A549 (cell line): ENCODE results near the gene CEACAM1. TPM values are rescaled to one million over a fixed set of nuclear protein-coding genes. Genes with fewer than 3 reads are reported as not detected.

Experiments used
- ATAC-seq, 2 experiments: fragments of 200-7000 bp in 1 of 2; fragments of >200 bp in 1 of 2; cut with Nextera tagmentation in 1 of 2; cut with Tn5 transposase in 1 of 2; 3 replicates each; pipeline versions ENCODE4 v1.8.0 to v1.9.1; 2018 to 2020; ENCODE audit warnings: mild to moderate bottlenecking in 1 of 2, moderate library complexity in 1 of 2
- CTCF ChIA-PET: fragments of 300-600 bp; sonication (Branson Sonifier 250); formaldehyde crosslinking; extraction: SDS; loops from one replicate; lab custom pipeline; 2021; ENCODE audit warnings: antibody characterized with exemption, inconsistent platforms; lab: Yijun Ruan, JAX
- POLR2A ChIA-PET: fragments of 350-600 bp; formaldehyde crosslinking; extraction: SDS; loops from one replicate; lab custom pipeline; 2021; ENCODE audit warnings: antibody characterized with exemption, inconsistent platforms; lab: Yijun Ruan, JAX
- DNase-seq, 2 experiments: peaks; one replicate each; pipeline versions ENCODE4 v3.0.0 to v3.0.0-alpha.2; 2011 to 2016; ENCODE audit warnings: low read depth in 1 of 2, low spot score in 1 of 2
- FAIRE-seq: peaks from 2 replicates; lab custom pipeline; 2011; peaks lifted over from hg19 to GRCh38; lab: Jason Lieb, UNC
- H3K27ac ChIP-seq, 2 experiments: fragments of >200 bp; sonication (Bioruptor Twin); formaldehyde crosslinking; 3 replicates each; pipeline ENCODE4 v1.5.1; 2016 to 2017
- H3K4me1 ChIP-seq: fragments of >200 bp; sonication (Bioruptor Twin); formaldehyde crosslinking; 3 replicates; pipeline ENCODE4 v1.6.1; 2016
- H3K4me2 ChIP-seq: fragments of >200 bp; sonication (Bioruptor Twin); formaldehyde crosslinking; 3 replicates; pipeline ENCODE4 v1.6.1; 2016
- H3K4me3 ChIP-seq: fragments of >200 bp; sonication (Bioruptor Twin); formaldehyde crosslinking; 3 replicates; pipeline ENCODE4 v1.5.1; 2016
- H3K9me3 ChIP-seq: fragments of >200 bp; sonication (Bioruptor Twin); formaldehyde crosslinking; 3 replicates; pipeline ENCODE4 v1.6.1; 2016
- BHLHE40 ChIP-seq: IDR thresholded peaks from 2 replicates; pipeline ENCODE4 v1.6.1; 2012; ENCODE audit warnings: low read depth, low read length, inconsistent platforms
- CHD4 ChIP-seq: fragments of 200-600 bp; sonication (generic); IDR thresholded peaks from 2 replicates; pipeline ENCODE4 v1.6.1; 2016; ENCODE audit warnings: antibody characterized with exemption, mild to moderate bottlenecking, borderline replicate concordance
- EHMT2 ChIP-seq: fragments of 200-600 bp; sonication (generic); IDR thresholded peaks from 2 replicates; pipeline ENCODE4 v1.6.1; 2016; ENCODE audit warnings: antibody characterized with exemption, low read depth, mild to moderate bottlenecking, moderate library complexity
- ESRRA ChIP-seq: fragments of 150-350 bp; IDR thresholded peaks from 2 replicates; pipeline ENCODE4 v1.6.1; 2014; ENCODE audit warnings: mild to moderate bottlenecking, low read length, borderline replicate concordance
- FOSB ChIP-seq: fragments of 250-450 bp; sonication (Bioruptor Pico); IDR thresholded peaks from 2 replicates; pipeline ENCODE4 v1.5.0; 2020; ENCODE audit warnings: mild to moderate bottlenecking, moderate library complexity
- HEYL ChIP-seq: fragments of 250-450 bp; sonication (Bioruptor Pico); IDR thresholded peaks from 2 replicates; pipeline ENCODE4 v1.8.0; 2021; ENCODE audit warnings: mild to moderate bottlenecking, moderate library complexity
- JUN ChIP-seq, 2 experiments: fragments of >200 bp; sonication (Bioruptor Twin); formaldehyde crosslinking; IDR thresholded peaks; 2 replicates in 1 of 2; 3 replicates in 1 of 2; pipeline ENCODE4 v1.6.1; 2016 to 2017
- MYC ChIP-seq: IDR thresholded peaks from 2 replicates; pipeline ENCODE4 v1.6.1; 2012; ENCODE audit warnings: mild to moderate bottlenecking, inconsistent platforms, low read length, improper control_type of control experiment, borderline replicate concordance
- POLR2A ChIP-seq: IDR thresholded peaks from 2 replicates; pipeline ENCODE4 v1.6.1; 2012; ENCODE audit warnings: mild to moderate bottlenecking, low read length
- POLR2AphosphoS2 ChIP-seq: conservative IDR thresholded peaks from 2 replicates; pipeline ENCODE4 v1.6.1; 2012; ENCODE audit warnings: low read length, improper control_type of control experiment, inconsistent platforms
- RARB ChIP-seq: fragments of 250-450 bp; sonication (Bioruptor Pico); IDR thresholded peaks from 2 replicates; pipeline ENCODE4 v1.8.0; 2021; ENCODE audit warnings: mild to moderate bottlenecking, moderate library complexity
- RCOR1 ChIP-seq: fragments of 150-350 bp; IDR thresholded peaks from 2 replicates; pipeline ENCODE4 v1.6.1; 2014; ENCODE audit warnings: antibody characterized with exemption, low read length, low read depth
- RFX5 ChIP-seq: fragments of 450-650 bp; IDR thresholded peaks from 2 replicates; pipeline ENCODE4 v1.7.1; 2014; ENCODE audit warnings: antibody characterized with exemption, mild to moderate bottlenecking, moderate library complexity
- SMC3 ChIP-seq: fragments of >200 bp; sonication (Bioruptor Twin); formaldehyde crosslinking; IDR thresholded peaks from 3 replicates; pipeline ENCODE4 v1.6.1; 2018; ENCODE audit warnings: inconsistent platforms
- TP53 ChIP-seq: fragments of 250-450 bp; sonication (Bioruptor Pico); IDR thresholded peaks from 2 replicates; pipeline ENCODE4 v1.5.0; 2021; ENCODE audit warnings: mild to moderate bottlenecking, moderate library complexity
- ZC3H11A ChIP-seq: fragments of 450-650 bp; IDR thresholded peaks from 2 replicates; pipeline ENCODE4 v1.6.1; 2014; ENCODE audit warnings: antibody characterized with exemption, mild to moderate bottlenecking
- ZFP36 ChIP-seq: fragments of 450-650 bp; IDR thresholded peaks from 2 replicates; pipeline ENCODE4 v1.6.1; 2014; ENCODE audit warnings: borderline replicate concordance; ENCODE audit not compliant: partially characterized antibody
- ZNF302 ChIP-seq: fragments of 250-450 bp; sonication (Bioruptor Pico); IDR thresholded peaks from 2 replicates; pipeline ENCODE4 v1.9.0; 2021; ENCODE audit warnings: inconsistent platforms, mild to moderate bottlenecking, moderate library complexity
- ZSCAN20 ChIP-seq: fragments of 250-450 bp; sonication (Bioruptor Pico); IDR thresholded peaks from 2 replicates; pipeline ENCODE4 v1.8.0; 2022; ENCODE audit warnings: mild to moderate bottlenecking, moderate library complexity
- WGBS: methylation state at CpG from one replicate; pipeline ENCODE4 v1.1.6; 2017; ENCODE audit errors: missing lambda C conversion rate; 5-methylcytosine and 5-hydroxymethylcytosine counted together
- polyA minus RNA-seq: library from RNA; depleted of rRNA, polyadenylated mRNA; stranded (reverse); fragments of >200 nt; gene quantifications from 2 replicates; pipeline ENCODE4 v1.2.3, GENCODE V29; 2011; rRNA and poly(A)+ RNA removed
- polyA plus RNA-seq, 4 experiments: library from polyadenylated mRNA; depleted of rRNA in 3 of 4; stranded (reverse); fragments of >200 nt; fragmentation: RNase III in 1 of 4; extraction: RNeasy Plus Mini Kit Qiagen cat#74134 plus additional on column Dnase treatment in 1 of 4; gene quantifications; 2 replicates in 3 of 4; 3 replicates in 1 of 4; pipeline ENCODE4 v1.2.3, GENCODE V29; 2011 to 2017
- TF ChIP-seq, protein P1 (sequence below): fragments of 450-650 bp; IDR thresholded peaks from 2 replicates; pipeline ENCODE4 v1.6.1; 2014; ENCODE audit warnings: antibody characterized with exemption
- TF ChIP-seq, protein P2 (sequence below): IDR thresholded peaks from 2 replicates; pipeline ENCODE4 v1.6.1; 2012
- TF ChIP-seq, protein P3 (sequence below): fragments of 200-600 bp; sonication (generic); IDR thresholded peaks from 2 replicates; pipeline ENCODE4 v1.6.1; 2016; ENCODE audit warnings: antibody characterized with exemption, mild to moderate bottlenecking, moderate library complexity
- TF ChIP-seq, protein P4 (sequence below): fragments of >200 bp; sonication (Bioruptor Twin); formaldehyde crosslinking; IDR thresholded peaks from 3 replicates; pipeline ENCODE4 v1.6.1; 2016

CEACAM1 gene
- polyA plus RNA-seq (2011; rRNA removed) = 8.9 and 10.1 TPM in 2 replicates
- 0.54 and 0.87 TPM in 2 replicates for polyA plus RNA-seq (2012; cell fraction: cytosol; rRNA removed)
- polyA plus RNA-seq (2012; cell fraction: nucleus; rRNA removed) = 0.91 TPM in 2 replicates
- polyA plus RNA-seq (2017; fragmentation: RNase III; extraction: RNeasy Plus Mini Kit Qiagen cat#74134 plus additional on column Dnase treatment) = 0.43 to 0.88 TPM (median 0.52 TPM) in 3 replicates
- polyA minus RNA-seq = 5.6 and 6.7 TPM in 2 replicates

DNA sequence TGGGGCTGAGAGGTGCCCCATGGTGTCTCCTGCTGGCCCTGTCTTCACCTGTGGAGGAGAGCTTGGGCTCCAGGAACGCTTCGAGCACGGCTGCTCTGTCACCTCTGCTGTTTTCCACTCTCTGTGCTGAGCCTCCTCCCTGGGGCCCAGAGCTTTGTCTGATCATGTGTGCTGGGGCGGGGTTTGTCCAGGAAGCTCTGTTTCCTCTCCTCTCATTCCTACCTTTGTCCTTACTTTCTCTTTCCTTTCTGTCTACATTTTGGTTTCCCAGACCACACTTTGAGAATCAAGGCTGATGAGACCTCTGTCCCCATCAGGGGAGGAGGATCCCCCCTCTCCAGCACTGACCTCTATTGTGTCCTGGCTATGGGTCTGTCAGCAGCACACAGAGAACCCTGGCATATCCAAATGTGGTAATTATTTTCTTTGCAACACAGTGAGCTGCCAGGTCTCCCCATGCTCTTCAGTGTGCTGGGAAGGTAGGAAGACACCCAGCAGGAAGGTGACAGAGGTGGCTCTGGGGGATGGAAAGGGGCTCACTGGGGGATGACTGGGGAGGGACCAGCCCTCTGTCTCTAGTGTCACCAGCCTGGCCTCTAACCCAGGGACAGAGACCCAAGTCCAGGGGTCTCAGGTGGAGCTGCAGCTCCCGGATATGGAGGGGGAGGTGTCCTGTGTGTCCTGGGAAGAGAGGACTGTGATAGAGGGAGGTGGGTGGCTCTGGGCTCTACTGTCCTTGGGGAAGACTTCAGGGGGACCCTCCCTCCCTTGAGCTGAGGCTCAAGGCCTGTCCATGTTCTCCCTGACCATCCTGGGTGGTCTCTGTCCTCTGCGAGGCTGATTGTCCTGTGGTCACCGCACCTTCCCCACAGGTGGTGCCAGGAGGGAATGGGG, at the start of gene CEACAM1:
Gene CEACAM1, minus strand, starts transcription at position 128 of the 894 bp plus-strand sequence. Its CDS starts 107 bp downstream, at position 21.
- ATAC-seq (peak; percentile 32 to 35; a peak in 4 of 6 replicates), DNase-seq (no peak), FAIRE-seq (no peak)
- WGBS = 71% methylated on average over 7 of the region's 7 CpGs
- Histone ChIP-seq H3K4me3 (no peak within 1 kb of the TSS), H3K4me1 (peaks cover 12% of the 10 kb centered on the region), H3K9me3 (no peaks in the 10 kb centered on the region), H3K27ac (peak within 1 kb of the TSS; percentile 60 to 63), H3K4me2 (peak within 1 kb of the TSS; percentile 25)
- CTCF ChIA-PET = interaction anchor here (0.5 to 17.8 kb wide), 35 partner anchors 10 to 174 kb away, joined by 3 to 352 read pairs (median 6); partner anchors contain the start of genes CEACAM8 and CXCL17
- TF ChIP-seq POLR2A = no peak
- TF ChIP-seq EHMT2 = no peak
- no peak for TF ChIP-seq ESRRA
- TF ChIP-seq SMC3 = no peak
- TF ChIP-seq ZNF302 = no peak
- TF ChIP-seq, protein P1, sequence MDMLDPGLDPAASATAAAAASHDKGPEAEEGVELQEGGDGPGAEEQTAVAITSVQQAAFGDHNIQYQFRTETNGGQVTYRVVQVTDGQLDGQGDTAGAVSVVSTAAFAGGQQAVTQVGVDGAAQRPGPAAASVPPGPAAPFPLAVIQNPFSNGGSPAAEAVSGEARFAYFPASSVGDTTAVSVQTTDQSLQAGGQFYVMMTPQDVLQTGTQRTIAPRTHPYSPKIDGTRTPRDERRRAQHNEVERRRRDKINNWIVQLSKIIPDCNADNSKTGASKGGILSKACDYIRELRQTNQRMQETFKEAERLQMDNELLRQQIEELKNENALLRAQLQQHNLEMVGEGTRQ = peak; percentile 2; the same call in 1 of the 2 replicates
- TF ChIP-seq ZSCAN20 (CRISPR knock-in tag) = no peak
- POLR2A ChIA-PET = interaction anchor here (0.9 kb wide), 1 partner anchor 142 kb away, joined by 3 read pairs; no protein-coding TSS in a partner anchor

DNA sequence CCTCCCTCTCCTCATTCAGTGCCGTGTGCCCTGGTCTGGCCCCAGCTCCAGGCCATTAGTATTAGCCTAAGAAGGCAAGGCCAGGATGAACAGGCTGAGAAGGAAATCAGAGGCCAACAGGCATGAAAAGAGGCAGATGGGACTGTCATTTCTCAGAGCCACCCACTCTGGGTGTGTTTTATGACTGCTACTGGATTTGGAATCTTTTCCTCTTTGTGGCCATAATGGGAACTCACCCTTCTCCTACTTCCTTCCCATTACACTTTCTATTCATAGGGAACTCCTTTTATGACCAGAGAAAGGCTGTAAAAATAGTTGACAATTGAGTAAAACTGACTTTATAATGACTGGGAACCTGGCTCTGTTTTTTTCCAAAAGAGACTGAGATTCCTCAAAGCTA, 48.7 kb upstream of the CEACAM1 start:
- no peak for TF ChIP-seq FOSB (CRISPR knock-in tag)
- no peak for TF ChIP-seq EHMT2
- Histone ChIP-seq H3K4me3 (no peak overlapping the region), H3K4me1 (no peaks in the 10 kb centered on the region), H3K27ac (no peak overlapping the region), H3K9me3 (no peaks in the 10 kb centered on the region), H3K4me2 (no peak overlapping the region)
- POLR2A ChIA-PET = no interaction called here
- no peak for DNase-seq
- CTCF ChIA-PET = interaction anchor here (0.6 to 5.8 kb wide), 5 partner anchors 10 to 1592 kb away, joined by 3 to 35 read pairs (median 8); no protein-coding TSS in a partner anchor
- ATAC-seq = no peak; a peak in 1 of 6 replicates
- 44% methylated on average over 1 of the region's 1 CpG for WGBS
- FAIRE-seq = no peak

DNA sequence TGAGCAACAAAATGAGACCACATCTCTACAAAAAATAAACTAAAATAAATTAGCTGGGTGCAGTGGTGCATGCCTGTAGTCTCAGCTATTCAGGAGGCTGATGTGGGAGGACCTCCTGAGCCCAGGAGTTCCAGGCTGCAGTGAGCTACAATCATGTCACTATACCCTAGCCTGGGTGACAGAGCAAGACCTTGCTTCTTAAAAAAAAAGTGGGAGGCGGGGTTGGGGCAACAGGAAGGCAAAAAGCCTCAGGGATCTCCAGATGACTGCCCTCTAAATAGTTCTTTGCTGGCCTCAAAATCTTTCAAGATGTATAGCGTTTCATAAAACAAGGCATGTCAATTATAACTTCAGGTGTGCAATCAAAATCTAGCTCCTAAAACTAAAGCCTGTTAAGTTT, 48.0 kb upstream of the CEACAM1 start:
- H3K4me1 ChIP-seq = no peaks in the 10 kb centered on the region
- POLR2A ChIA-PET = no interaction called here
- no peak for FAIRE-seq
- no peak overlapping the region for H3K4me3 ChIP-seq
- H3K27ac ChIP-seq = no peak overlapping the region
- no peak for ATAC-seq
- WGBS = 18% methylated on average over 2 of the region's 2 CpGs
- CTCF ChIA-PET = interaction anchor here (0.9 to 5.8 kb wide), 7 partner anchors 9 to 137 kb away, joined by 3 to 35 read pairs (median 5); no protein-coding TSS in a partner anchor
- no peak for TF ChIP-seq ZFP36
- TF ChIP-seq, protein P2, sequence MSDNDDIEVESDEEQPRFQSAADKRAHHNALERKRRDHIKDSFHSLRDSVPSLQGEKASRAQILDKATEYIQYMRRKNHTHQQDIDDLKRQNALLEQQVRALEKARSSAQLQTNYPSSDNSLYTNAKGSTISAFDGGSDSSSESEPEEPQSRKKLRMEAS = no peak
- TF ChIP-seq TP53 = no peak
- TF ChIP-seq POLR2AphosphoS2 = no peak
- TF ChIP-seq ZC3H11A = no peak
- TF ChIP-seq POLR2A = no peak
- TF ChIP-seq RCOR1 = no peak
- TF ChIP-seq ESRRA = no peak
- TF ChIP-seq MYC = no peak
- no peak for TF ChIP-seq RFX5
- TF ChIP-seq CHD4 = no peak
- TF ChIP-seq, protein P3, sequence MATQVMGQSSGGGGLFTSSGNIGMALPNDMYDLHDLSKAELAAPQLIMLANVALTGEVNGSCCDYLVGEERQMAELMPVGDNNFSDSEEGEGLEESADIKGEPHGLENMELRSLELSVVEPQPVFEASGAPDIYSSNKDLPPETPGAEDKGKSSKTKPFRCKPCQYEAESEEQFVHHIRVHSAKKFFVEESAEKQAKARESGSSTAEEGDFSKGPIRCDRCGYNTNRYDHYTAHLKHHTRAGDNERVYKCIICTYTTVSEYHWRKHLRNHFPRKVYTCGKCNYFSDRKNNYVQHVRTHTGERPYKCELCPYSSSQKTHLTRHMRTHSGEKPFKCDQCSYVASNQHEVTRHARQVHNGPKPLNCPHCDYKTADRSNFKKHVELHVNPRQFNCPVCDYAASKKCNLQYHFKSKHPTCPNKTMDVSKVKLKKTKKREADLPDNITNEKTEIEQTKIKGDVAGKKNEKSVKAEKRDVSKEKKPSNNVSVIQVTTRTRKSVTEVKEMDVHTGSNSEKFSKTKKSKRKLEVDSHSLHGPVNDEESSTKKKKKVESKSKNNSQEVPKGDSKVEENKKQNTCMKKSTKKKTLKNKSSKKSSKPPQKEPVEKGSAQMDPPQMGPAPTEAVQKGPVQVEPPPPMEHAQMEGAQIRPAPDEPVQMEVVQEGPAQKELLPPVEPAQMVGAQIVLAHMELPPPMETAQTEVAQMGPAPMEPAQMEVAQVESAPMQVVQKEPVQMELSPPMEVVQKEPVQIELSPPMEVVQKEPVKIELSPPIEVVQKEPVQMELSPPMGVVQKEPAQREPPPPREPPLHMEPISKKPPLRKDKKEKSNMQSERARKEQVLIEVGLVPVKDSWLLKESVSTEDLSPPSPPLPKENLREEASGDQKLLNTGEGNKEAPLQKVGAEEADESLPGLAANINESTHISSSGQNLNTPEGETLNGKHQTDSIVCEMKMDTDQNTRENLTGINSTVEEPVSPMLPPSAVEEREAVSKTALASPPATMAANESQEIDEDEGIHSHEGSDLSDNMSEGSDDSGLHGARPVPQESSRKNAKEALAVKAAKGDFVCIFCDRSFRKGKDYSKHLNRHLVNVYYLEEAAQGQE = no peak
- TF ChIP-seq, protein P4, sequence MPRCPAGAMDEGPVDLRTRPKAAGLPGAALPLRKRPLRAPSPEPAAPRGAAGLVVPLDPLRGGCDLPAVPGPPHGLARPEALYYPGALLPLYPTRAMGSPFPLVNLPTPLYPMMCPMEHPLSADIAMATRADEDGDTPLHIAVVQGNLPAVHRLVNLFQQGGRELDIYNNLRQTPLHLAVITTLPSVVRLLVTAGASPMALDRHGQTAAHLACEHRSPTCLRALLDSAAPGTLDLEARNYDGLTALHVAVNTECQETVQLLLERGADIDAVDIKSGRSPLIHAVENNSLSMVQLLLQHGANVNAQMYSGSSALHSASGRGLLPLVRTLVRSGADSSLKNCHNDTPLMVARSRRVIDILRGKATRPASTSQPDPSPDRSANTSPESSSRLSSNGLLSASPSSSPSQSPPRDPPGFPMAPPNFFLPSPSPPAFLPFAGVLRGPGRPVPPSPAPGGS = no peak
- no peak for TF ChIP-seq EHMT2
- no peak for TF ChIP-seq JUN (IDR thresholded peaks at IDR 0.05)
- TF ChIP-seq BHLHE40 = no peak
- no peak for TF ChIP-seq RARB (CRISPR knock-in tag)
- no peak for TF ChIP-seq HEYL
- no peak for DNase-seq
- H3K9me3 ChIP-seq = no peaks in the 10 kb centered on the region
- no peak overlapping the region for H3K4me2 ChIP-seq
